Measurements from ENCODE around the gene STMN3. TPM values are rescaled to one million over a fixed set of nuclear protein-coding genes. Genes with fewer than 3 reads are reported as not detected.
A peak's percentile ranks its signal among the peaks of the same experiment; 100 is the strongest.
"Not testable (repeated sequence)": the region's sequence is repeated elsewhere in the genome, so short reads cannot be mapped to it uniquely, and the experiment has no call there.

The STMN3 gene
- total RNA-seq, 1 donor from 2014 or later = 6.1 TPM

- Mint-ChIP-seq H3K27me3 (no peaks in the 10 kb centered on the region), H3K4me3 (peak overlapping the region; percentile 70), H3K27ac (peak overlapping the region; percentile 69), H3K4me1 (peaks cover 28% of the 10 kb centered on the region), H3K9me3 (peaks cover 2% of the 10 kb centered on the region), H3K36me3 (ENCODE audit: low read depth) (peaks cover 2% of the 10 kb centered on the region)
- ATAC-seq (ENCODE audit: low read depth) = no peak
- no peak for DNase-seq
- intact Hi-C loops (cut with micrococcal nuclease) = loop anchor here (1.0 to 5.0 kb wide), 6 partner anchors 16 to 330 kb away; partner anchors contain the start of genes RTEL1 and UCKL1
- POLR2A ChIA-PET = interaction anchor here (1.1 to 6.6 kb wide), 14 partner anchors 9 to 314 kb away, joined by 3 to 161 read pairs (median 15); partner anchors contain the start of genes ARFRP1, GMEB2, HELZ2 and LIME1
- CTCF ChIA-PET = interaction anchor here (1.0 to 3.2 kb wide), 18 partner anchors 10 to 222 kb away, joined by 3 to 27 read pairs (median 4); partner anchors contain the start of genes ARFRP1, GMEB2, LIME1 and PTK6
- no peak for TF ChIP-seq CTCF (IDR thresholded peaks at IDR 0.05)
Observed at GRCh38 chr20:63642527-63643247, 10.5 kb downstream of the STMN3 start.

- H3K4me3 Mint-ChIP-seq = peak overlapping the region; percentile 78
- H3K27ac Mint-ChIP-seq = peak overlapping the region; percentile 71
- peak; percentile 76 for ATAC-seq (ENCODE audit: low read depth)
- DNase-seq = peak; percentile 92
- ChIA-PET POLR2A (interaction anchor here (0.6 to 6.6 kb wide), 27 partner anchors 10 to 458 kb away, joined by 3 to 161 read pairs (median 6); partner anchors contain the start of genes ARFRP1, GMEB2, HELZ2 and LIME1), CTCF (interaction anchor here (0.6 to 3.2 kb wide), 25 partner anchors 9 to 332 kb away, joined by 3 to 27 read pairs (median 4); partner anchors contain the start of genes ARFRP1, GMEB2, LIME1 and PTK6)
- peaks cover 2% of the 10 kb centered on the region for H3K9me3 Mint-ChIP-seq
- intact Hi-C loops (cut with micrococcal nuclease) = loop anchor here (1.0 to 5.0 kb wide), 7 partner anchors 16 to 331 kb away; partner anchors contain the start of genes RTEL1 and UCKL1
- no peak for TF ChIP-seq CTCF (IDR thresholded peaks at IDR 0.05)
- H3K27me3 Mint-ChIP-seq = no peaks in the 10 kb centered on the region
- peaks cover 2% of the 10 kb centered on the region for H3K36me3 Mint-ChIP-seq (ENCODE audit: low read depth)
- peaks cover 35% of the 10 kb centered on the region for H3K4me1 Mint-ChIP-seq
Observed at GRCh38 chr20:63641792-63642523, 11.3 kb downstream of the STMN3 start.

GRCh38 chr20:63641146-63641791 lies 12.0 kb downstream of the STMN3 start:
- no peak for DNase-seq
- POLR2A ChIA-PET = interaction anchor here (0.6 to 6.6 kb wide), 28 partner anchors 10 to 459 kb away, joined by 3 to 161 read pairs (median 6); partner anchors contain the start of genes ARFRP1, GMEB2, HELZ2 and LIME1

GRCh38 chr20:63640686-63641085 lies 12.5 kb downstream of the STMN3 start:
- H3K36me3 Mint-ChIP-seq (ENCODE audit: low read depth); DNase-seq; ATAC-seq (ENCODE audit: low read depth); H3K9me3 Mint-ChIP-seq; H3K27me3 Mint-ChIP-seq: not testable (repeated sequence)
- intact Hi-C loops (cut with micrococcal nuclease) = loop anchor here (1.0 to 5.0 kb wide), 2 partner anchors 87 to 317 kb away; partner anchors contain the start of gene UCKL1
- Mint-ChIP-seq H3K4me1 (peaks cover 44% of the 10 kb centered on the region), H3K27ac (peak overlapping the region; percentile 84), H3K4me3 (peak overlapping the region; percentile 74)
- CTCF ChIA-PET = interaction anchor here (1.8 kb wide), 1 partner anchor 17 kb away, joined by 19 read pairs; the partner anchor contains the start of gene RTEL1
- POLR2A ChIA-PET = interaction anchor here (0.7 to 6.6 kb wide), 14 partner anchors 10 to 333 kb away, joined by 4 to 161 read pairs (median 15); partner anchors contain the start of genes ARFRP1, GMEB2, HELZ2 and LIME1

More at GRCh38 chr20:63641146-63641791, 12.0 kb downstream of the STMN3 start:
- peak overlapping the region; percentile 76 for H3K27ac Mint-ChIP-seq
- H3K4me3 Mint-ChIP-seq = peak overlapping the region; percentile 78
- ATAC-seq (ENCODE audit: low read depth) = peak; percentile 21
- TF ChIP-seq CTCF (IDR thresholded peaks at IDR 0.05) = no peak
- peaks cover 2% of the 10 kb centered on the region for H3K36me3 Mint-ChIP-seq (ENCODE audit: low read depth)
- H3K4me1 Mint-ChIP-seq = peaks cover 40% of the 10 kb centered on the region
- intact Hi-C loops (cut with micrococcal nuclease) = loop anchor here (1.0 to 5.0 kb wide), 2 partner anchors 88 to 316 kb away; partner anchors contain the start of gene UCKL1
- CTCF ChIA-PET = interaction anchor here (0.6 to 3.2 kb wide), 24 partner anchors 9 to 333 kb away, joined by 3 to 27 read pairs (median 4); partner anchors contain the start of genes ARFRP1, GMEB2, LIME1 and PTK6
- H3K9me3 Mint-ChIP-seq = peaks cover 2% of the 10 kb centered on the region
- no peaks in the 10 kb centered on the region for H3K27me3 Mint-ChIP-seq

All from activated B cell treated with CpG ODN at 0.5 μM for 24 hours (primary cell).